DOHH2 (cell line): ENCODE results near the gene TRAF3.

Source experiments
- EZH2phosphoT487 ChIP-seq: fragments of 200-600 bp; sonication (generic); IDR thresholded peaks from 2 replicates; pipeline ENCODE4 v1.6.1; 2017; ENCODE audit warnings: borderline replicate concordance, mild to moderate bottlenecking, antibody characterized with exemption, low read length, moderate library complexity, mixed read lengths
- TF ChIP-seq, protein P1 (sequence below): fragments of 200-600 bp; sonication (generic); IDR thresholded peaks from one replicate; pipeline ENCODE4 v1.5.1; 2014; ENCODE audit warnings: antibody characterized with exemption, mild to moderate bottlenecking, low read depth, low read length; ENCODE audit not compliant: poor library complexity, severe bottlenecking

DNA sequence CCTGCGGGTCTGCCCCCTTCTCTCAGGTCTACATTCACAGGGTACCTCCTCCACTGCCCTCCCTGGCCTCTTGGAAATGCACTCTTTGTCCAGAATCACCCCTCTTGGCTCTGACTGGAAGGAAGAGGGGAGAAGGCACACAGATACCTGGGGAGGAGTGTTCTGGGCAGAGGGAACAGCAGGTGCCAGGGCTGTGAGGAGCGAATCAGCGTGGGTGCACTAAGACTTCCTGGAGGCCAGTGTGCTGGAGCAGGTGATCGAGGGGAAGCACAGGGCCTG, 8.3 kb upstream of the TRAF3 start:
- TF ChIP-seq, protein P1, sequence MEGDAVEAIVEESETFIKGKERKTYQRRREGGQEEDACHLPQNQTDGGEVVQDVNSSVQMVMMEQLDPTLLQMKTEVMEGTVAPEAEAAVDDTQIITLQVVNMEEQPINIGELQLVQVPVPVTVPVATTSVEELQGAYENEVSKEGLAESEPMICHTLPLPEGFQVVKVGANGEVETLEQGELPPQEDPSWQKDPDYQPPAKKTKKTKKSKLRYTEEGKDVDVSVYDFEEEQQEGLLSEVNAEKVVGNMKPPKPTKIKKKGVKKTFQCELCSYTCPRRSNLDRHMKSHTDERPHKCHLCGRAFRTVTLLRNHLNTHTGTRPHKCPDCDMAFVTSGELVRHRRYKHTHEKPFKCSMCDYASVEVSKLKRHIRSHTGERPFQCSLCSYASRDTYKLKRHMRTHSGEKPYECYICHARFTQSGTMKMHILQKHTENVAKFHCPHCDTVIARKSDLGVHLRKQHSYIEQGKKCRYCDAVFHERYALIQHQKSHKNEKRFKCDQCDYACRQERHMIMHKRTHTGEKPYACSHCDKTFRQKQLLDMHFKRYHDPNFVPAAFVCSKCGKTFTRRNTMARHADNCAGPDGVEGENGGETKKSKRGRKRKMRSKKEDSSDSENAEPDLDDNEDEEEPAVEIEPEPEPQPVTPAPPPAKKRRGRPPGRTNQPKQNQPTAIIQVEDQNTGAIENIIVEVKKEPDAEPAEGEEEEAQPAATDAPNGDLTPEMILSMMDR = no peak
- no peak for TF ChIP-seq EZH2phosphoT487
